AG09309 (cell line): Measurements from ENCODE around the gene CHID1.

ENCODE experiments used
- DNase-seq: peaks from one replicate; pipeline ENCODE4 v3.0.0-alpha.2; 2010; ENCODE audit warnings: low read depth
- H3K4me3 ChIP-seq: 2 replicates; pipeline ENCODE4 v1.5.1; 2011; ENCODE audit warnings: mild to moderate bottlenecking, low read depth, low read length, moderate library complexity; ENCODE audit not compliant: control insufficient read depth
- TF ChIP-seq, protein P1 (sequence below): IDR thresholded peaks from 2 replicates; pipeline ENCODE4 v1.5.1; 2011; ENCODE audit warnings: mild to moderate bottlenecking, low read depth, low read length, inconsistent platforms; ENCODE audit not compliant: insufficient read depth, control insufficient read depth; ENCODE audit errors: missing control alignments

CHID1 gene

DNA sequence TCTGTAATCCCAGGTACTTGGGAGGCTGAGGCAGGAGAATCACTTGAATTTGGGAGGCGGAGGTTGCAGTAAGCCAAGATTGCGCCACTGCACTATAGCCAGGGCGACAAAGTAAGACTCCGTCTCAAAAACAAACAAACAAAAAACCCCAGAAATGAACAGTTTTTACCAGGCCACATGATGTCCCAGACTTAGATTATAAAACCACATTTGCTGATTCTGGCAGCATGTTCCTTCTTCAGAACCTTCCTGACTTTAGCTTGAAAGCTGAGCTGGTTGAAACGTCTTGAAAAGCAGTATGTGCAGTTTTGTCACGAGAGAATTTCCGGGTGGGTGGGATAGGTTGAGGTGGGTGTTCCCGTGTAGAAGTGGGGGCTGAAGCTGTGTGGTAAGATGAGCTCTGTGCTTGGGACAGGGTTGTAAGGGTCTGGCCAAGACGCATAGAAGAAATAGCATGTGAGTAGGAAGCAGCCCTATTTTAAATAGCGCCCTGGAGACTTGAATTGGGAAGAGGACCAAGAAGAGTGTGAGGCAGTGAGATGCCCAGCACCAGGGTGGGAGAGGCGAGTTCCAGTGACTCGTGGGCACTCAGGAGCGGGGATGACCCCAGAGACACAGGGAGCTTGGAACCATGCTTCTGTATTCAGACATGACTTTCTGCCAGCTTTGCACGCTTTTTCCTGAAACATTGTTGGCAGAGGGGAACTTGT, 22.7 kb upstream of the CHID1 start:
- TF ChIP-seq, protein P1, sequence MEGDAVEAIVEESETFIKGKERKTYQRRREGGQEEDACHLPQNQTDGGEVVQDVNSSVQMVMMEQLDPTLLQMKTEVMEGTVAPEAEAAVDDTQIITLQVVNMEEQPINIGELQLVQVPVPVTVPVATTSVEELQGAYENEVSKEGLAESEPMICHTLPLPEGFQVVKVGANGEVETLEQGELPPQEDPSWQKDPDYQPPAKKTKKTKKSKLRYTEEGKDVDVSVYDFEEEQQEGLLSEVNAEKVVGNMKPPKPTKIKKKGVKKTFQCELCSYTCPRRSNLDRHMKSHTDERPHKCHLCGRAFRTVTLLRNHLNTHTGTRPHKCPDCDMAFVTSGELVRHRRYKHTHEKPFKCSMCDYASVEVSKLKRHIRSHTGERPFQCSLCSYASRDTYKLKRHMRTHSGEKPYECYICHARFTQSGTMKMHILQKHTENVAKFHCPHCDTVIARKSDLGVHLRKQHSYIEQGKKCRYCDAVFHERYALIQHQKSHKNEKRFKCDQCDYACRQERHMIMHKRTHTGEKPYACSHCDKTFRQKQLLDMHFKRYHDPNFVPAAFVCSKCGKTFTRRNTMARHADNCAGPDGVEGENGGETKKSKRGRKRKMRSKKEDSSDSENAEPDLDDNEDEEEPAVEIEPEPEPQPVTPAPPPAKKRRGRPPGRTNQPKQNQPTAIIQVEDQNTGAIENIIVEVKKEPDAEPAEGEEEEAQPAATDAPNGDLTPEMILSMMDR: no peak
- no peak for DNase-seq
- no peak overlapping the region for H3K4me3 ChIP-seq

DNA sequence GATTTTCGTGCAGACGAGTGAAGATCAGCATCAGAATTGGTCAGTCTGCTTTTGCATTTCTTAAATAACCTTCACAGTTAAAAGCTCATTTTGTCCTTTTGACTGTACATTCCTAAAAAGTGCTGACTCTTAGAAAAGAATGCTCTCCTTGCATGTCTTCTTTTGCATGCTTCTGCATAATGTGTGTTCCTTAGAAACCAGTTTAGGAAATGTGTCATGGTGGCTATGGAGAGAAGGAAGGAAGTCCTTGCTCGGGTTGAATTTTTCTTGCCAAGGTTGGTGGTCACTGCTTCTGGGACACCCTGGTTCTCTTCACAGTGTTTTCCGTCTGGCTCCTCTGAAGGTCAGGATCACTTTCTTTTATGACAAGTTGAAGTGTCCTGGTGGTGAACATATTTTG, 21.8 kb upstream of the CHID1 start:
- TF ChIP-seq, protein P1: no peak
- H3K4me3 ChIP-seq: no peak overlapping the region
- no peak for DNase-seq

DNA sequence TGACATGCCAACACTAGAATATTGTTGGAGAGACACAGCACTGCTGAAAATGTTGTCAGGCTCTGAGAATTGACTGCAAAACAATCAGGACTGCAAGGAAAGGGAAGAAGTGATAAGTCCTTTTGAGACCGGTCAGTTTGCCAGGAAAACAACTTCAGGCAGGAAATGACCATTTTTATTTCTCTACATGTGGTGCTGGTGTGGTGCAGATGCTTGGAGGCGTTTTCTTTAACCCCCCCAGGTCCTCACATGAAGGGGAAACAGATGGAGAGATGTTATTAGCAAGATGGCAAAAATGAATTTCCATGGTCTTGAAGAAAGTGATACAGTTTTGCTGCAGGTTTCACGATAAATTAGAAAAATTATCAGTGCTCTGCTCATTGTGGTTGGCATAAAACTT, 20.8 kb upstream of the CHID1 start:
- TF ChIP-seq, protein P1: no peak
- DNase-seq: no peak
- no peak overlapping the region for H3K4me3 ChIP-seq

DNA sequence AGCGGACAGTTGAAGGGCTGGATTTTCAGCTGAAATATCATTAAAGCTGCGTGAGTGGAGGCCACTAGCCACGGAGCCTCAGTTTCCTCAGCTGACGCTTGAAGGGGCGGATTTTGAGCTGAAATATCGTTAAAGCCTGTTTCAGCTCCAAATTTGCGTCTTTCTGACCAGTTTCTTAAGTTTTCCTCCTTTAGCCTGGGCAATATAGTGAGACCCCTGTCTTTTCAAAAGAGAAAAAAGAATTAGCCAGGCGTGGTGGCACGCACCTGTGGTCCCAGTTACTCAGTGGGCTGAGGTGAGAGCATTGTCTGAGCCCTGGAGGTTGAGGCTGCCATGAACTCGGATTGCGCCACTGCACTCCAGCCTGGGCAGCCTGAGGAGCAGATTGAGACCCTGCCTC, 18.8 kb upstream of the CHID1 start:
- DNase-seq: no peak
- H3K4me3 ChIP-seq: no peak overlapping the region
- TF ChIP-seq, protein P1: no peak

DNA sequence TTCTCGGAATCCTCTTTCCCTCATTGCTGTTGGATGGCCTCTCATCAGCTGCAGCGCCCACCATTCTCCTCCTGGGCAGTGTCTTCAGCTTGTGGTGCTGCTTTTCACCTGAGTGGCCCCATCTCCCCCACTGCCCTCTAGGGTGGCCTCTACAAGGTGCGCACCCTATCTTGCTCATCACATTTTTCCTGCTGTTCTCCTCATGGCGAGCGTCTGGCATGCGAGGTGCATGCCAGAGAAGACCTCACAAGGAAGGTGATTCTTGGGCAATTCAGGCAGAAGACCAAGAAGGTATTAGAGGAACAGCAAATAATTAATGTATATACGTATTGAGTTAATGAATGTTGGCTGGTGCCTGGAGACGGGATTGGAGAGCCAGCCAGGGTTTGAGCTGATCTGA, 18.2 kb upstream of the CHID1 start:
- DNase-seq: no peak
- TF ChIP-seq, protein P1: no peak
- no peak overlapping the region for H3K4me3 ChIP-seq

DNA sequence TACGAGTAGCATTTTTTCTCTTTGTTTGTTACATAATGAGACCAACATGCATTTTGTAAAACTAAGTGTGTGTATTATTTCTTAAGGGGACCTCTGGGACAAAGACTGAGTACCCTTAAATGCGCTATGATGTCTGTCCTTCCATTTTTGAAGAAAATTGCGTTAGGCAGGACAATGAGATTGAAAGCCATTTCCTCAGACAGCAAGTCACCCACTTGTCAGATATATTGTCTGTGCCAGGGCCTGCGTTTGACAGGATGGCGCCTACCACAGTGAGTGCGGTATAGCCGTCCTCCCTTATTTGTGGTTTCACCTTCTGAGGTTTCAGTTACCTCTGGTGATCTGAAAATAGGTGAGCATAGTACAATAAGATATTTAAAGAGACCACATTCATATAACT, 17.3 kb upstream of the CHID1 start:
- TF ChIP-seq, protein P1: no peak
- no peak overlapping the region for H3K4me3 ChIP-seq
- DNase-seq: no peak
